CD1c-positive myeloid dendritic cell (primary cell): ENCODE measurements around the gene KRT38.
"Not testable (repeated sequence)": the region's sequence is repeated elsewhere in the genome, so short reads cannot be mapped to it uniquely, and the experiment has no call there.

Experiments
- DNase-seq: peaks from one replicate; pipeline ENCODE4 v3.0.0-alpha.2; 2016; ENCODE audit errors: extremely low spot score

The KRT38 gene

DNA sequence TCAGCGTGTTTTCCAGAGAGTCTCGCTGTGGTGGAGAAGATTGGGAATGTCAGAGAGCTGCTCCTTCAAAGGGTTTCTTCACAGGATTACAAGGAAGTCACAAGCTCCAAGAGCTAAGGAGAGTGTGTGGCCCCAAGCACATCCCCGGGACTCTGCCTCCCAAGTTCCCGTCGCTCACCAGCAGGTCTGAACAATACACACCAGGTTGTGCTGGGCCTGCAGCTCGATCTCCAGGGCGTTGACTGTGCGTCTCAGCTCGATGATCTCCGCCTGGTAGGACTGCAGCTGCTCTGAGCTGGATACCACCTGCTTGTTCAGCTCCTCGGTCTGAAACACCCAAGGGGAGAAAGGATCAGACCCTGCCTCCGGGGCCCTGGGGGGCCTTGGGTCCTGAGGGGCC, 45.7 kb downstream of the KRT38 start:
- not testable (repeated sequence) for DNase-seq

DNA sequence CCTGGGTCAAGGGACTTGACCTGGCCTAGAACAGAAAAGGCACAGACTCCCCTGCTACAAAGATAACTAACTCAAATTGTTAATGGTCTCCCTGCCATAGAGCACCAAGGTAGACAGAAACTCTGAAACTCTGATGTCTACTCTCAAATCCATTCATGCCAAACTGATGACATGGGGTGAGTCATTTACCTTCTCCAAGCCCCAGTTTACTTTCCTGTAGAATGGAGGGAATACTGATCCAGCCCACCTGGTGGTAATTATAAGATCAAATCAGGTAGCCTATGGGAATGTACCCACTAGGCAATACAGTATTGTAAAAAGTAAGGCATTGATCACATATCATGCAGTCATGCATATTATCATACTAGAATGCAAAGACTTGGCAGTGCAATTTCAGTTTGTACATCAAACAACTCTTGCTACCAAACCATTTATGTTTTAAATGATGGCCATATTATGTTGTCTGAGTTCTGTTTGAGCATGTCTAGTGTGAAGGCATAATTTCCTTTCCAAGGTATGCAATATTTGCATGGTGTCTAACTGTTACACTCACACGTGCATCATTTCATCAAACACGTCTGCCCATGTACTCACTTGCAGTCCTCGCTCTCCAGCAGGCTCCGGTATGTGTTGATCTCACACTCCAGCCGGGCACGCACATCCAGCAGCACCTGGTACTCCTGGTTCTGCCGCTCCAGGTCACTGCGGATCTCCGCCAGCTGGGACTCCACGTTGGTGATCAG, 46.4 kb downstream of the KRT38 start:
- DNase-seq, result no peak

DNA sequence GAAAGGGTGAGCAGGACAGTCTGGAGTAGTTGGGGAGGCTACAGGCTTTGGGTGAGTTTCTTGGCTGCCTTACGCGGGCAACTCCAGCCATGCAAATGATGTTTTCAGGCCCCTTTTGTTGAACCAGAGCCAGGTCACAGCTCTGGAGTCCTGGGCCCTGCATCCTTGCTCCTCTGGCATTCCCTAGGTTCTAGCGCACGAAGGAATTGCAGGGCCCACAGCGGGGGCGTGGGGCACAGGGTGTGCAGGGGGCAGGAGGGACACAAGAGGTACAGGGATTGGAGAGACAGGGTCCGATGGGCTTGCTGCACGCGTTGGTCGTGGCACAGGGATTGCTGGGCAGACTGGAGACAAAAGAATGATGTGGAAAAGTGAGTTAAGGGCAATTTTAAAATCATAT, 47.0 kb downstream of the KRT38 start:
- no peak for DNase-seq

DNA sequence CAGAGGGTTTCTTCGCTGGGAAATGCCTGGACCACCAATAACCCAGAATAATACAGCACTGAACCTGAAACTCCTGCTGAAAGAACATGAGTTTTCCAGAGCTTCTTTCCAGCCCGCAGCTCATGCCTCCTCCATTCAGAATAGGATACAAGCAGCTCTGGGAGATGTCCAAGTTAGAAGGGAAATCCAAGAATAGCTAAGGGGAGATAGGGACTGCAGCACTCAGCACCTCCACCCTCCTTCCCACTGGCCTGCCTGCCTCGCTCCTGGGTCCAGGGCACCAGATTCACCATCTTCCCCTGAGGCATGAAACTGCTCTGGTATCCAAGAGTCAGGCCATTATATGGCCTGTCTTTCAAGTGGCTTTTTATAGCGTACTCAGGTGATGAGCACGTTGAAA, 47.5 kb downstream of the KRT38 start:
- no peak for DNase-seq

DNA sequence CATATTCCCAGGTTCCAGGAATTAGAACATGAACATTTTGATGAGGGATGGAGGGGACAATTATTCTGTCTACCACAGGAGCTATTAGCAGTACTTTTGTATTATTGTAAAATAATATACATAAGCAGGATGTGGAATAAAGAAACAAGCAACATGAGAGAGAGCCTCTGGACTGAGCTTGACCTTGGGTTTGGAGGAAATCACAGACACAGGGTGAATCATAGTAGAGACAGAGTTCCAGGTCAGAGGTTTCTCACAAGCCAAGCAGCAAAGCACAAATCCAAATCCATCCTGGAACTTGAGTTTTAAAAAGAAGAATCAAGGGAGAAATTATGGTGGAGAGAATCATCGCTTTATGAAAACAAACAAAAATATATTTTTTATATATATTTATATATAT, 48.5 kb downstream of the KRT38 start:
- no peak for DNase-seq

DNA sequence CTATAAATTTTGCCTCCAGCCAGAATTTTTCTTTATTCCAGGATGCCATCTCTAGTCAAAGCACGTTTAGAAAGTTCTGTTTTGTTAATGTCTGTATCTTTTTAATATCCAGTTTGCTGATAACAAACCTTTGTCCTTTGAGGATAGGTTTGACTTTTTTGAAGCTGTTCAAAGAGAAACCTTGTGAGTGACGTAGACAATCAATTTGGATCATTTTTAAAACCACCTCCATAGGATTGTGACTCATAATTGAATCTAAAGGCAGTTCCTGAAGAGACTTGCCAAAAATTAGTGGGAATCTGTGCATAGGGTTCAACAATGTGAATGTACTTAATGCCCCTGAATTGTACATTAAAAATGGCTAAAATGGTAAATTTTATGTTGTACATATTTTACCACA, 49.2 kb downstream of the KRT38 start:
- no peak for DNase-seq

DNA sequence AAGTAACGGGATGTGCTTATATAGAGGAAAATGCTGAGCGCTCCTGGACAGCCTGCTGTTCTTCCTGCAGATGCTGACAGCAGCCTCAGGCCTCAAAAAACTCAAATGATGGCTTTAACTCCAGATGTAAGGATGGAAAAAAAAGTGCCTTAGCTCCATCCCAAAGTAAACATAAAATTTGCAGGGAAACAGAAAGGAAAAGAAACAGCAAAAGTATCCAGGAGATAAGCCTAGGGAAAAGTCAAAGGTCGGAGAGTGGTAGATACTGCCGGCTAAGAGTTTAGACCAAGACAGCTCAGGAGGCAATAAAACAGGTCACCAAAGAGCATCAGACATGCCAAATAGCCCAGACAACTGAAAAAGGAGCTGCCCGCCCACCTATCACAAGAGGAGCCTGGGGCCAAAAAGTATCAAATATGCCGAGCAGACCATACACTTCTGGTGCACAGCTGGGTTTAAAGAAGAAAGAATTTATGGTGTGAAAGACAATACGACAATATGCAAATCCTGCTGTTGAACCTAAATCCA, 50.3 kb downstream of the KRT38 start:
- no peak for DNase-seq

DNA sequence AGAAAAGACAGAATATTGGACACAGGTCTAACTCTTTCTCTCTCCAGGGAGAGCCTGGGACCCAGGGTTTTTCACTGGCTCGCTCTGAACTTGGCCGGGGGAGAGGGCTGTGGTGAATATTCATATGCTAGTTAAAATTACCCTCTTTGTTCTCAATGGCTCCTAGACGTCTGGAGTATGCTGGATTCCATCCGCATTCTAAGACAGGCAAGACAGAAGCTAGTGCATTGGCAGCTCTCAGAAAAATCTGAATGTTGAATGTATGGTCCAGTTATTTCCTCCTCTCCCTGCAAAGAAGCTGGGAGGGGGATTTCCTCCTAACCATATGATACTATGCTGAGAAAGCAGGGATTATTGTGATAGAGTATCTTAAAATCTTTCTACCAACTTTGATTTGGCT, 53.1 kb downstream of the KRT38 start:
- no peak for DNase-seq

DNA sequence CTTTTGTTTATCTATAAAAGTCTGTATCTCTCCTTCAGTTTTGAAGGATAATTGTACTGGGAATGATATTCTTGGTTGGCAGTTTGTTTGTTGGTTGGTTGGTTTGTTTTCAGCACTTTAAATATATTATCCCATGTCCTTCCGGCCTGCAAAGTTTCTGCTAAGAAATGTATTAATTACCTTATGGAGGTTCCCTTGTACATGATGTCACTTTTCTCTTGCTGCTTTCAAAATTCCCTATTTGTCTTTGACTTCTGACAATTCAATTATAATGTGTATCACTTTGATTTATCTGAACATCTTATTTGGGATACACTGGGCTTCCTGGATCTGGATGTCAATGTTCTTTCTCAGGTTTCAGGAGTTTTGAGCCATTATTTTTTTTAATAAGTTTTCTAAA, 54.6 kb downstream of the KRT38 start:
- no peak for DNase-seq
